HUES48 (cell line): ENCODE measurements around the gene TSPAN18.

Source experiments
- H3K27ac ChIP-seq: one replicate; pipeline ENCODE4 v1.7.0; 2013; ENCODE audit warnings: low read depth, low read length, inconsistent platforms
- H3K27me3 ChIP-seq: 2 replicates; pipeline ENCODE4 v1.6.1; 2013; ENCODE audit warnings: mild to moderate bottlenecking, low read length; ENCODE audit not compliant: control insufficient read depth, insufficient read depth
- H3K36me3 ChIP-seq: 2 replicates; pipeline ENCODE4 v1.6.1; 2013; ENCODE audit warnings: low read length; ENCODE audit not compliant: control insufficient read depth, insufficient read depth
- H3K4me1 ChIP-seq: 2 replicates; pipeline ENCODE4 v1.6.1; 2013; ENCODE audit warnings: mild to moderate bottlenecking, low read length; ENCODE audit not compliant: control insufficient read depth, insufficient read depth
- H3K4me3 ChIP-seq: 2 replicates; pipeline ENCODE4 v1.5.1; 2013; ENCODE audit warnings: mild to moderate bottlenecking, low read depth, low read length
- H3K9ac ChIP-seq: 2 replicates; pipeline ENCODE4 v1.6.1; 2013; ENCODE audit warnings: mild to moderate bottlenecking, low read depth, low read length, moderate library complexity
- H3K9me3 ChIP-seq: 2 replicates; pipeline ENCODE4 v1.6.1; 2013; ENCODE audit warnings: low read length; ENCODE audit not compliant: control insufficient read depth, insufficient read depth

Gene TSPAN18

DNA sequence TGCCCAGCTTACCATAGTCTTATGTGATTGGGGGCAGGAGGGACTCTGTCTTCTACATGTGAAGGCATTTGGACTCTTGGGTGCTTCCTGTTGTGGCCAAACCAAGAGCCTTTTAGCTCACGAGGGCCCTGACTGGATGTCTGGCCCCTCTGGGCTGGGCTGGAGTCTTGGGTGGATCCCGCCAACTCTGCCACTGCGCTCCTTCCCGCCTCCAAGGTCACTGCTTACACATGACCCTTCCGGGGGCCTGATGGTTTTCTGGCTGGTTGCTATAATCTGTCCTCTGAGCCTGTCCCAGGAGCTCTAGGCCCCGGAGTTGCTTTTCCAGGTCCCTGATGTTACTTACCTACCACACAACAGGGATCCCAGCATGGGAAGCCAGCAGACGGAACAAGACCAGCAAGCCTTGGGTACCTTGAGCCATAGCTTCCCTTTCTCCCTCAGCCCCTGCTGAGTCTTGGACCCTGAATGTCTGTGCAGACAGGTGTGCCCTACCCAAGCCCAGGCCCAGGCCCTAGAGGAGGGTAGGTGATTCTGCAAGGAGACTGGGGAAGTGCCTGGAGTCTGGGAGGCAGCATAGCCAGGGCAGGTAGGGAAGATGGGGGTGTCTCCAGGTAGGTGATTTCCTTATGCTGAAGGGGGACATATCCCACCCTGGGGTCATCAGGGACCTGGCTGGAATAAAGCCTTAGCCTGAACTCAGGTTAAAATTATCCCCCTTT is 100.3 kb downstream of the TSPAN18 start:
- H3K27ac ChIP-seq: no peak overlapping the region
- no peak overlapping the region for H3K9ac ChIP-seq
- no peaks in the 10 kb centered on the region for H3K36me3 ChIP-seq
- H3K9me3 ChIP-seq: peaks cover 4% of the 10 kb centered on the region; the same call in 1 of the 2 replicates
- no peak overlapping the region for H3K4me3 ChIP-seq
- peaks cover 29% of the 10 kb centered on the region for H3K4me1 ChIP-seq
- peaks cover 36% of the 10 kb centered on the region for H3K27me3 ChIP-seq

DNA sequence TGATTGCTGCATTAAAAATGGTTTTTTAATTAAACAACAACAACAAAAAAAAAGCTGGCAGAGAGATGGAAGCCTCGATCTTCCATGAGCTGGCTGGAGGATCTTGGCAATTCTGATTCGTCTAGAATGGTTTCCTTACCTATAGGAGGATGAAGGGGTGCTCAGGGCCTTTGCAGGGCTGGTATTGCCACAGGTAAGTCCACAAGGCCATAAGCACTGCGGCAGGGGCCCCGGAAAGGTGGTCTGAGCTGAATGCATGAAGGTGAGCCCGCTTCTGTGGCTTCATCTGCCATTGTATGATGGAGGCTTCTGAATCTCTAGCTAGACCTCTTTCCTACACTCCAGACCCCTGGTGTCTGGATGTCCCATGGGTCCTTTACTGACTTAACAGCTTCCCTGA is 101.5 kb downstream of the TSPAN18 start:
- H3K4me3 ChIP-seq: no peak overlapping the region
- H3K27me3 ChIP-seq: peaks cover 44% of the 10 kb centered on the region
- no peak overlapping the region for H3K9ac ChIP-seq
- H3K27ac ChIP-seq: no peak overlapping the region
- no peaks in the 10 kb centered on the region for H3K36me3 ChIP-seq
- peaks cover 27% of the 10 kb centered on the region for H3K4me1 ChIP-seq
- H3K9me3 ChIP-seq: no peaks in the 10 kb centered on the region

DNA sequence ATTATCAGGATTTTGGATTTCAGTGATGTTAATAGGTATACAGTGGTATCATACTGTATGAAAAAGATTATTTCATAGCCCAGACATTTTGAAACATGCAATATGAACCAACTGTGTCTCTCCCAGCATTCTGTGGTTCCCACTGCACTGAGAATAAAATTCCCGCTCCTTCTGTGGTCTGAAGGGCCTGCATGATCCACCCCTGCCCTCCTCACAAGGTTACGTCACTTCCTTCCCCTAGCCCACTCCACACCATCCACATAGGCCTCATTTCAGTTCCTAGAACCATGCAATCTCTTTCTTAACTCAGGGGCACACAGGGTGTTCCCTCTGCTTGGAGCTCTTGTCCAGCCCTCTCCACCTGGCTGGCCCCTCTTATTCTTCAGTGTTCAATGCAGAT is 103.1 kb downstream of the TSPAN18 start:
- H3K9ac ChIP-seq: no peak overlapping the region
- peaks cover 27% of the 10 kb centered on the region for H3K4me1 ChIP-seq
- H3K4me3 ChIP-seq: no peak overlapping the region
- H3K27me3 ChIP-seq: peaks cover 41% of the 10 kb centered on the region
- H3K9me3 ChIP-seq: no peaks in the 10 kb centered on the region
- no peaks in the 10 kb centered on the region for H3K36me3 ChIP-seq
- H3K27ac ChIP-seq: no peak overlapping the region

DNA sequence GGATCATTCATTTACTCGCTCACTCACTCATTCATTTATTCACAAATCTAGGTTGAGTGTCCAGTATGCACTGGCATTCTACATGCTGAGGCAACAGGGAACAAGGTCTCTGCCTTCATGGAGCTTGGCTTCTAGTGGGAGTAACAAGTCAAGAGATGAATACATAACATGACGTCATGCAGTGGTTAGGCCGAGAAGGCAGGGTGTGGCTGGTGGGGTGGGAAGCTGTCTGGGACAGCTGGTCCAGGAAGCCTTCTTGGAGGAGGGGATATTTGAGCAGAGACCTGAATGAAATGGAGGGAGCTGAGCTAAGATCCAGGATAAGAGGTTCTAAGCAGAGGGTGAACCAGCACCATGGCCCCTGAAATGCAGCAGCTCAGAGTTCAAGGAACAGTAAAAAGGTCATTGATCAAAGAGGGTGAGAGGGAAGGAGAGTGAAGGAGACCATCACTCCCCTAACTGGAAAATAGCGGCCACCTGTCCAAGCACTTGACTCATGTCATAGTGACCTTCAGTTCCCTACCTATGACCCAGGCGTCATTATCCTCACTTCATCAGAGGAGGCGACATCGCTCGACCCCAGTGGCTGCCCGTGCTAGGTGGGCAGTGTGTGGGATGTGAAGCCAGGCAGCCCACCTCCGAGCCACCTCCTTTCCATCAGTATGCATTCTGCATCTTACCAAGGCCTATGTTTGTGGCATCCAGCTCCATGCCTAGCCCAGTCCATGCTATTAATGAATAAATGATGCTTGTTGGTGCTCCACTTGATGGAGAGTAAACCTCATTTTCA is 105.0 kb downstream of the TSPAN18 start:
- Histone ChIP-seq H3K9ac (no peak overlapping the region), H3K4me3 (no peak overlapping the region), H3K27me3 (peaks cover 26% of the 10 kb centered on the region), H3K9me3 (no peaks in the 10 kb centered on the region), H3K36me3 (no peaks in the 10 kb centered on the region), H3K4me1 (peaks cover 30% of the 10 kb centered on the region), H3K27ac (no peak overlapping the region)

DNA sequence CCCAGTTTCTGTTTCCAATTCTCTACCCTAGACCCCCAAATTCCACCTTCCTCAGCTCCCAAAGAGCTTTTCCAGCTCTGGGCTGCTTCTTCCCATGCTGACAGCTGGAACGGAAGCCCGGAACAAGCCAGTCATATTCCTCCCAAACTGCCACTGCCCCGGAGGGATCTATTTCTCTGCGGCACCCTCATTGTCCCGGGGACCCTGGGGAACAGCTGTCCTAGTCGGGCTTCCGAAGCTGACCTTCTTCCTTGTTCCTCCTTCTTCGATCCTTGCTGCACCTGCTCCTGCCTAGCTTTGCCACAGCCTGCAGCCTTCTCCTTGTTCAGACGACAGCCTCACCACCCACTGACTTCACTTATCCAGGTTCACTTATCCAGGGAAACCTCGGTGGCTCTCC is 105.7 kb downstream of the TSPAN18 start:
- H3K27ac ChIP-seq: no peak overlapping the region
- H3K36me3 ChIP-seq: no peaks in the 10 kb centered on the region
- H3K9ac ChIP-seq: no peak overlapping the region

DNA sequence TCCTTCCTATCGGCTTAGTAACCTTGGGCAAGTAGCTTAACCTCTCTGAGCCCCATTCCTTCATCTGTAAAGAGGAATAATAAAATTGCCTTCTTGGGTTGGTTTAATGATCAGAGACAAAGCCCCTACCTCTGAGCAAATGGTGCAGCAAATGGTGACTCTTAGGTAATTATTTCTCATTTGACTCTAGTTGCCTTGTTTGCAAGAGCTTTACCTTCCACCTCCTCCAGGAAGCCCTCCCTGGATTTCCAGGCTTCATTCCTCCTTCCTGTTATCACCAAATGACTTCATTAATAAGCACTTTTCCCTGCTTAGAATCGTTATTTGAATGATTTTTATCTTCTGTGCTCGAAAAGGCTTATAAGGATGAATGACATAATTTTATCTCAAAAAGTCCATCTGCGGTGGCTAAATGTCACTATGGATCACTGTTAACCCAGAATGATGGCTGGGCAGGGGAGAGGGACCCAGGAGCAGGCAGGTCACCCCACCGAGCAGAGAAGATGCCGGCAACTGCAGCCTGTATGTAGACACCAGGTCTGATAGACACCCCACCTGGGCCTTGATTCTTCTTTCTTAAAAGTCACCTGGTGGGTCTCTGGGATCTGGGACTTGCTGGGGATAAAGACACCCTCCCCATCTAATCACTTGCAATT is 106.6 kb downstream of the TSPAN18 start:
- H3K4me1 ChIP-seq: peaks cover 30% of the 10 kb centered on the region
- no peak overlapping the region for H3K9ac ChIP-seq
- H3K27me3 ChIP-seq: peaks cover 12% of the 10 kb centered on the region
- no peaks in the 10 kb centered on the region for H3K9me3 ChIP-seq
- peak overlapping the region; percentile 91 for H3K27ac ChIP-seq
- H3K4me3 ChIP-seq: no peak overlapping the region
- H3K36me3 ChIP-seq: no peaks in the 10 kb centered on the region

More for the DNA sequence above, 105.7 kb downstream of the TSPAN18 start:
- peaks cover 30% of the 10 kb centered on the region for H3K4me1 ChIP-seq
- no peak overlapping the region for H3K4me3 ChIP-seq
- peaks cover 21% of the 10 kb centered on the region for H3K27me3 ChIP-seq
- no peaks in the 10 kb centered on the region for H3K9me3 ChIP-seq

DNA sequence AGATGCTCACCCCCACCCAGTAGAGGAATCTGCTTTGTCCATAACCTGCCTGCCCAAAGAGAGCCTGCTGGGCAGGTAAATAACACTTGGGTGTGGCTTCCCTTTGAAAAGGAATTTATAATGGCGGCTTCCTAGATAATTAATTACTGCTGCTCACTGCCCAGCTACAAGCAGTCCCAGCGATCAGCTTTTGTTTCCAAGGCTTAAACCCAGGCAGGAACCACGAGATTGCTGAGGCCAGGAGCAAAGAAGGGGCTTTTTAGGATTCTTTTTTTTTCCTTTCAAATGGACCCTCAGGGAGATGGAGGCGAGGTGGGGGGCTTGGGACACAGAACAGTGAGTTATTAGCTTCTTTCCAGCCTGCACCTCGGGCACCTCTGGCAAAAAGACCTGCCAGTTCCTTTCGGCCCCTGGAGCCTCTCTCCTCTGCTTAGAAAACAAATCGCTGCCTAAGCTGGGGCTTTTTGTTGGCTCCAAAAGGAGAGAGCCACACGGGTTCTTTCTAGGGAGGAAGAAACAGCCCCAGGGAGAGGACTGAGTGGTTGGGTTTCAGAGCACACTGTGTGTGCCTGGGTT is 107.2 kb downstream of the TSPAN18 start:
- Histone ChIP-seq H3K4me3 (no peak overlapping the region), H3K9ac (peak overlapping the region; percentile 44; the same call in 1 of the 2 replicates), H3K36me3 (no peaks in the 10 kb centered on the region), H3K27me3 (peaks cover 11% of the 10 kb centered on the region), H3K9me3 (no peaks in the 10 kb centered on the region), H3K4me1 (peaks cover 30% of the 10 kb centered on the region), H3K27ac (peak overlapping the region; percentile 91)

DNA sequence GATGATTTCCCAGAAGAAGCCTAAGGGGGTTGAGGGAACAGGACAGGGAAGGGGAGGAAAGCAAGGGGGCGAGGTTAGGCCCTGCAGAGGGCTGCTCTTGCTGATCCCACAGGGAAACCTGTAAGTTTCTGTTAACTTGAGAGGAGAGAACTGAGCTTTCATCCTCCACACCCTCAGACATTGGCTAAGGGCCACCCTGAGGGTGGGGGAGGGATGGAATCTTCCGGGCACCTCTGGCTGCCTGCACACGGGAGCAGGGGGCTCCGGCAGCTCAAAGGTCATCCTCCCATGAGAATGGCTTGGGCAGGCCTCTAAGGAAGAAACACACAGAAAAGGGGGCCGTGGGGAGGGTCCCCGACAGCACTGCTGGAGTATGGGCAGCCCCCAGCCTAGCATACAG is 108.1 kb downstream of the TSPAN18 start:
- H3K9ac ChIP-seq: 0 out of 2 replicates have a peak overlapping the region, but pooled peaks have one; percentile 44
- peaks cover 11% of the 10 kb centered on the region for H3K27me3 ChIP-seq
- no peaks in the 10 kb centered on the region for H3K9me3 ChIP-seq
- no peaks in the 10 kb centered on the region for H3K36me3 ChIP-seq
- H3K27ac ChIP-seq: peak overlapping the region; percentile 91
- no peak overlapping the region for H3K4me3 ChIP-seq
- peaks cover 30% of the 10 kb centered on the region for H3K4me1 ChIP-seq

DNA sequence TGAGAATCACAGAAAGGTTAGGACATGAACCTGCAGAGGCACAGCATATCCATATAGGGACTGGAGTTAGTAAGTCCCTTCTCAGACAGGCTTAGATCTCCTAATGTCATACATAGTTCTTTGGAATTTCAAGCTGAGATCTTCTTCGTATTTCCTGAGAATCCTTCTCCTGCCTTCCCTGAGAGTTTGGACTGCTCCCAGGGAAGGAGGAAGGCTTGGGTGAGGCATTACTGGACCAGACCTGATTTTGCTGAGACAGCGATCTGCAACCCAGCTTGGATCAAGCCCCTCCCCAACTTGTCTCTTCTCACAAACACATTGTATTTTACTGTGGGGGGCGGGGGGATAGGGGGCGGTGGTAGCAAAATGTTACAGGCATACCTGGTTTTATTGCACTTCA is 108.5 kb downstream of the TSPAN18 start:
- peaks cover 33% of the 10 kb centered on the region for H3K4me1 ChIP-seq
- H3K9me3 ChIP-seq: no peaks in the 10 kb centered on the region
- H3K9ac ChIP-seq: no peak overlapping the region
- no peaks in the 10 kb centered on the region for H3K36me3 ChIP-seq
- no peak overlapping the region for H3K27ac ChIP-seq
- H3K4me3 ChIP-seq: no peak overlapping the region
- peaks cover 11% of the 10 kb centered on the region for H3K27me3 ChIP-seq

DNA sequence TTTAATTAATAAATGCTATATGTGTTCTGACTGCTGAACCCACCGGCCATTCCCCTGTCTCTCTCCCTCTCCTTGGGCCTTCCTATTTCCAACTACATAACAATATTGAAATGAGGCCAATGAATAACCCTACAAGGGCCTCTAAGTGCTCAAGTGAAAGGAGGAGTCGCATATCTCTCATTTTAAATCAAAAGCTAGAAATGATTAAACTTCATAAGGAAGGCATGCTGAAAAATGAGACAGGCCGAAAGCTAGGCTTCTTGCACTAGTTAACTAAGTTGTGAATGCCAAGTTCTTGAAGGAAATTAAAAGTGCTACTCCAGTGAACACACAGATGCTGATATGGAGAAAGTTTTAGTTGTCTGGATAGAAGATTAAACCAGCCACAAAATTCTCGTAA is 109.2 kb downstream of the TSPAN18 start:
- H3K9me3 ChIP-seq: no peaks in the 10 kb centered on the region
- H3K27me3 ChIP-seq: peaks cover 11% of the 10 kb centered on the region

More for the DNA sequence above, 109.2 kb downstream of the TSPAN18 start:
- Histone ChIP-seq H3K4me1 (peaks cover 37% of the 10 kb centered on the region), H3K36me3 (no peaks in the 10 kb centered on the region), H3K9ac (no peak overlapping the region), H3K27ac (no peak overlapping the region), H3K4me3 (no peak overlapping the region)
